ENCODE data around the gene KRTAP6-3. TPM values are rescaled to one million over a fixed set of nuclear protein-coding genes. Genes with fewer than 3 reads are reported as not detected.

KRTAP6-3 gene, protein sequence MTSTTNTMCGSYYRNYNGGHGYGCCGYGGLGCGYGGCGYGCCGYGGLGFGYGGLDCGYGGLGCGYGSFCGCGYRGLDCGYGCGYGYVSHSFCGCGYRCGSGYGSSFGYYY
- not detected for total RNA-seq

DNA sequence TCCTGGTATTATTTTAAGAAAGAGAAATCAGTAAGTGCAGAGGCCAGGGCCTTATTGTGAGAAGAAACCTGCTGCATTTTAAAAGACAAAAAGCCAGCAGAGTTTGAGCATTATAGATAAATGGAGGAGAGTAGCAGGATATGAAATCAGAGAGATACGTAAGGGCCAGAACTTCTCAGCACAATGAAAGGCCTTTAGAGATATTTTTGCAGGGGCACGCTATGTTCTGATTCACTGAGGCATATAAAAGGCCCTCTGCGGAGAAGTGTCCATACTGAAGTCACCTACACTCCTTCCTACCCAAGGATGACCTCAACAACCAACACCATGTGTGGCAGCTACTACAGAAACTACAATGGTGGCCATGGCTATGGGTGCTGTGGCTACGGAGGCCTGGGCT, at the start of gene KRTAP6-3:
TSS of gene KRTAP6-3 (plus strand) at position 301 of the 400 bp plus-strand sequence. CDS start at position 307, 6 bp downstream.
- H3K36me3 Mint-ChIP-seq (ENCODE audit: insufficient read depth) = no peaks in the 10 kb centered on the region
- no peak within 1 kb of the TSS for H3K4me3 Mint-ChIP-seq
- H3K9me3 Mint-ChIP-seq = no peaks in the 10 kb centered on the region
- H3K4me1 Mint-ChIP-seq (ENCODE audit: low read depth) = no peaks in the 10 kb centered on the region
- DNase-seq (no peak), ATAC-seq (no peak)
- no peaks in the 10 kb centered on the region for H3K27me3 Mint-ChIP-seq (ENCODE audit: low read depth)

DNA sequence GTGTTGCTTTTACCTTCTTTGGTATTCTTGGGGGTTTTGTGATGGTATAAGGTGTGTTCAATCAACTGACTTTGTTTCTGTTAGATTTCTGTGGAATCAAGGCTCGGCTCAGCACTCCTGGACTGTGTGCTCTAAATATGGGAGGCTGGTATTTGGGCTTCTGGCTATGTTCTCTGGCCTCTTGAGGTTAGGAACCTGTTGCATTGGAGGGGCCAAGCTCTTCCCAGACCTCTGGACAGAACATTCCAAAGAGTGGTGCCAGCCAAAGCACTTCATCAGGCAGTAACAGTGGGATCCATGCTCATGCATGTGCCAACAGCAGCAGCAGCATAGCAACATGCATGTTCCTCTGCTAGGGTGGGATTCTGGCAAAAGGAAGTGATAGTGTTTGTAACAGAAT, 39.5 kb upstream of the KRTAP6-3 start:
- Mint-ChIP-seq H3K4me1 (ENCODE audit: low read depth) (no peaks in the 10 kb centered on the region), H3K9me3 (peaks cover 11% of the 10 kb centered on the region), H3K36me3 (ENCODE audit: insufficient read depth) (no peaks in the 10 kb centered on the region), H3K4me3 (no peak overlapping the region), H3K27me3 (ENCODE audit: low read depth) (peaks cover 2% of the 10 kb centered on the region)
- no peak for DNase-seq
- no peak for ATAC-seq

- H3K4me1 Mint-ChIP-seq (ENCODE audit: low read depth) = no peaks in the 10 kb centered on the region
- no peaks in the 10 kb centered on the region for H3K36me3 Mint-ChIP-seq (ENCODE audit: insufficient read depth)
- H3K27me3 Mint-ChIP-seq (ENCODE audit: low read depth) = no peaks in the 10 kb centered on the region
- peaks cover 11% of the 10 kb centered on the region for H3K9me3 Mint-ChIP-seq
- H3K4me3 Mint-ChIP-seq = no peak overlapping the region
- ATAC-seq (no peak), DNase-seq (no peak)
Measured at GRCh38 chr21:30555095-30555494, 37.1 kb upstream of the KRTAP6-3 start.

- DNase-seq (no peak), ATAC-seq (no peak)
- Mint-ChIP-seq H3K36me3 (ENCODE audit: insufficient read depth) (no peaks in the 10 kb centered on the region), H3K4me3 (no peak within 1 kb of the TSS), H3K27me3 (ENCODE audit: low read depth) (no peaks in the 10 kb centered on the region), H3K9me3 (no peaks in the 10 kb centered on the region), H3K4me1 (ENCODE audit: low read depth) (no peaks in the 10 kb centered on the region)
Measured at GRCh38 chr21:30561264-30561895, 30.9 kb upstream of the KRTAP6-3 start, which contains the start of gene KRTAP19-7. TSS of gene KRTAP19-7 (minus strand) at chr21:30561314. CDS start at chr21:30561289, 25 bp downstream.

GRCh38 chr21:30561957-30562356, 30.3 kb upstream of the KRTAP6-3 start:
- no peaks in the 10 kb centered on the region for H3K4me1 Mint-ChIP-seq (ENCODE audit: low read depth)
- no peak for ATAC-seq
- H3K36me3 Mint-ChIP-seq (ENCODE audit: insufficient read depth) = no peaks in the 10 kb centered on the region
- no peak overlapping the region for H3K4me3 Mint-ChIP-seq
- no peaks in the 10 kb centered on the region for H3K9me3 Mint-ChIP-seq
- H3K27me3 Mint-ChIP-seq (ENCODE audit: low read depth) = no peaks in the 10 kb centered on the region
- DNase-seq = no peak

- Mint-ChIP-seq H3K9me3 (no peaks in the 10 kb centered on the region), H3K4me3 (no peak overlapping the region), H3K27me3 (ENCODE audit: low read depth) (no peaks in the 10 kb centered on the region), H3K4me1 (ENCODE audit: low read depth) (no peaks in the 10 kb centered on the region), H3K36me3 (ENCODE audit: insufficient read depth) (no peaks in the 10 kb centered on the region)
- DNase-seq = no peak
- no peak for ATAC-seq
Measured at GRCh38 chr21:30563072-30563471, 29.2 kb upstream of the KRTAP6-3 start.

- H3K9me3 Mint-ChIP-seq = no peaks in the 10 kb centered on the region
- ATAC-seq (no peak), DNase-seq (no peak)
- no peaks in the 10 kb centered on the region for H3K27me3 Mint-ChIP-seq (ENCODE audit: low read depth)
- H3K36me3 Mint-ChIP-seq (ENCODE audit: insufficient read depth) = no peaks in the 10 kb centered on the region
- H3K4me3 Mint-ChIP-seq = no peak overlapping the region
- H3K4me1 Mint-ChIP-seq (ENCODE audit: low read depth) = no peaks in the 10 kb centered on the region
Measured at GRCh38 chr21:30563630-30564029, 28.6 kb upstream of the KRTAP6-3 start.

- Mint-ChIP-seq H3K9me3 (peaks cover 5% of the 10 kb centered on the region), H3K27me3 (ENCODE audit: low read depth) (no peaks in the 10 kb centered on the region), H3K4me1 (ENCODE audit: low read depth) (no peaks in the 10 kb centered on the region), H3K4me3 (no peak overlapping the region), H3K36me3 (ENCODE audit: insufficient read depth) (no peaks in the 10 kb centered on the region)
- ATAC-seq (no peak), DNase-seq (no peak)
Measured at GRCh38 chr21:30567617-30568016, 24.6 kb upstream of the KRTAP6-3 start.

- peak; percentile 56 to 79 for ATAC-seq
- no peaks in the 10 kb centered on the region for H3K27me3 Mint-ChIP-seq (ENCODE audit: low read depth)
Measured at GRCh38 chr21:30577766-30578165, 14.5 kb upstream of the KRTAP6-3 start.

DNA sequence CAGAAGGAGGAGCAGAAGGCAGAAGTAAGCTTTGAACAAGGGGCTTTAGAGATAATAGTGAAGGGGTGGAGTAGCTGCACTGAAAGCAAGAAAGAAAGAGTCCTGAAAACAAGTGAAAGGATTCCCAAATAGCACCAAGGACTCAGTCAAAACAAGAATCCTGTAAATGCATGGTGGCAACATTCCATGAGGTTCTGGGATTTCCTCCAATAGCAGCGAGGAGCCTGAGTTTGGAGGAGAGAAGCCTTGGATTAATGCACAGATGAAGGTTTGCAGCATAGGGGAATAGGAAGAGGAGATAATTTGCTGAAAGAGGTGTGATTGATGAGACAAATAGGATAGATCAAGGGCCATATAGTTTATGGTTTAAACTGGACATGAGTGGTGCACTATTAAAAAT, 12.9 kb upstream of the KRTAP6-3 start:
- Mint-ChIP-seq H3K4me1 (ENCODE audit: low read depth) (no peaks in the 10 kb centered on the region), H3K4me3 (no peak overlapping the region), H3K27me3 (ENCODE audit: low read depth) (no peaks in the 10 kb centered on the region), H3K9me3 (no peaks in the 10 kb centered on the region), H3K36me3 (ENCODE audit: insufficient read depth) (no peaks in the 10 kb centered on the region)
- ATAC-seq (no peak), DNase-seq (no peak)

More at GRCh38 chr21:30577766-30578165, 14.5 kb upstream of the KRTAP6-3 start:
- DNase-seq = no peak
- Mint-ChIP-seq H3K36me3 (ENCODE audit: insufficient read depth) (no peaks in the 10 kb centered on the region), H3K4me3 (no peak overlapping the region), H3K9me3 (no peaks in the 10 kb centered on the region), H3K4me1 (ENCODE audit: low read depth) (no peaks in the 10 kb centered on the region)

DNA sequence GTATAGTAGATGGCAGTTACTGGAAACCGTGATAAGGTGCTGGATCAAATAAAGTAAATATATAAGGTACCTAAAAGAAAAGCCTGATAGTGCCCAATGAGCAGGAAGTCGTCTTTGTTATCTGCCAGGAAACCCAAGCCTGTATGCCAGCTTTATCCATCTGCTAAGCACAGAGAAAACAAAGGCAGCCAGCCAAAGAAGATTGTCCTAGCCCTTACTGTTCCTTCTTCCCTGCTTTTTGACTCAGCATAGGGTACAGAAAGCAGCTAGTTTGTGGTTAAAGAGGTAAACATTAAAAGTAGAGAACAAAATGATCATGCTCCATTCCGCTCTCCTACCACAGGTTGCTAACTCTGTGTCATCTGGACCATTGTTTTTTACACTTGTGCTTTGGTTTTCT, 12.1 kb upstream of the KRTAP6-3 start:
- H3K4me3 Mint-ChIP-seq = no peak overlapping the region
- no peaks in the 10 kb centered on the region for H3K27me3 Mint-ChIP-seq (ENCODE audit: low read depth)
- no peak for DNase-seq
- no peaks in the 10 kb centered on the region for H3K9me3 Mint-ChIP-seq
- ATAC-seq = no peak
- no peaks in the 10 kb centered on the region for H3K4me1 Mint-ChIP-seq (ENCODE audit: low read depth)
- no peaks in the 10 kb centered on the region for H3K36me3 Mint-ChIP-seq (ENCODE audit: insufficient read depth)

- H3K27me3 Mint-ChIP-seq (ENCODE audit: low read depth) = no peaks in the 10 kb centered on the region
- H3K9me3 Mint-ChIP-seq = no peaks in the 10 kb centered on the region
- H3K4me1 Mint-ChIP-seq (ENCODE audit: low read depth) = no peaks in the 10 kb centered on the region
- no peaks in the 10 kb centered on the region for H3K36me3 Mint-ChIP-seq (ENCODE audit: insufficient read depth)
- H3K4me3 Mint-ChIP-seq = no peak overlapping the region
- no peak for DNase-seq
- no peak for ATAC-seq
Measured at GRCh38 chr21:30582870-30583269, 9.4 kb upstream of the KRTAP6-3 start.

DNA sequence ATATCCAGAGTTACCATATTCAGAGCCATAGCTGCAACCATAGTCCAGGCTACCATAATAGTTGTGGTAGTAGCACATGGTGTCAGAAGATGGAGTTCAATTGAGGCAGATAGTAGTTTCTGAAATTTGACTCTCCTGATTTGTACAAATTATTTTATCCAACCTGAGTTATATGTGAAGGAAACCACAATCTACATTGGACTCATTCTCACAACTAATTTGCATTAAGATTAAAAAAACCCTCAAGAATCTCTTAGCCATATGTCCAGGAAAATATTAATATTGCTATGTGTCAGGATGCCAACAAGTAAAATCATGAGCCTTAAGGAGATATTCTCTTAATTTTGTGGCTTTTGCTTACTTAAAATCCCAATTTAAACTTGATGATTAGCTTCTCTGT, 1.9 kb upstream of the KRTAP6-3 start, which contains the start of gene KRTAP22-2:
TSS of gene KRTAP22-2 (minus strand) at position 101 of the 400 bp plus-strand sequence.
- ATAC-seq (no peak), DNase-seq (no peak)
- H3K36me3 Mint-ChIP-seq (ENCODE audit: insufficient read depth) = no peaks in the 10 kb centered on the region
- H3K4me1 Mint-ChIP-seq (ENCODE audit: low read depth) = no peaks in the 10 kb centered on the region
- no peaks in the 10 kb centered on the region for H3K27me3 Mint-ChIP-seq (ENCODE audit: low read depth)
- no peaks in the 10 kb centered on the region for H3K9me3 Mint-ChIP-seq
- H3K4me3 Mint-ChIP-seq = no peak within 1 kb of the TSS

DNA sequence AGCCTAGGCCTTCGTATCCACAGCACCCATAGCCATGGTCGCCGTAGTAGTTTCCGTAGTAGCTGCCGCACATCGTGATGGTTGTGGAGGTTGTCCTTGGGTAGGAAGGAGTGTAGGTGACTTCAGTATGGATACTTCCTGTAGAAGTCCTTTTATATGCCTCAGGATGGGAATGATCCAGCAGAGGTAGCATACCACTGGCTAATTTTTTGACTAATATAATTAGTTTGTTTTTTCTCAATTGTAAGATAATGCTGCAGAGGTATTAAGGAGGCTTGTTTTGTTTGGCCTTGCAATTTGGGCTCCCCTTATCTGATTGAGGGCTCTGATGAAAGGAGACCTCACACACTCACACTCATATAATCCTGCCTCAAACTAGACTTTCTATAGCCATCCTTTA, 6.6 kb downstream of the KRTAP6-3 start, which contains the start of gene KRTAP6-2:
TSS of gene KRTAP6-2 (minus strand) at position 101 of the 400 bp plus-strand sequence. CDS start at position 73, 28 bp downstream.
- Mint-ChIP-seq H3K27me3 (ENCODE audit: low read depth) (no peaks in the 10 kb centered on the region), H3K4me1 (ENCODE audit: low read depth) (no peaks in the 10 kb centered on the region), H3K36me3 (ENCODE audit: insufficient read depth) (no peaks in the 10 kb centered on the region), H3K4me3 (no peak within 1 kb of the TSS), H3K9me3 (peaks cover 11% of the 10 kb centered on the region)
- ATAC-seq (no peak), DNase-seq (no peak)

- H3K9me3 Mint-ChIP-seq = peaks cover 11% of the 10 kb centered on the region
- H3K27me3 Mint-ChIP-seq (ENCODE audit: low read depth) = no peaks in the 10 kb centered on the region
- H3K4me3 Mint-ChIP-seq = no peak within 1 kb of the TSS
- H3K36me3 Mint-ChIP-seq (ENCODE audit: insufficient read depth) = no peaks in the 10 kb centered on the region
- no peaks in the 10 kb centered on the region for H3K4me1 Mint-ChIP-seq (ENCODE audit: low read depth)
- DNase-seq (no peak), ATAC-seq (no peak)
Measured at GRCh38 chr21:30600787-30601186, 8.5 kb downstream of the KRTAP6-3 start, which contains the start of gene KRTAP22-1. TSS of gene KRTAP22-1 (plus strand) at chr21:30601087.

Data from activated T-cell treated with anti-CD3 and anti-CD28 coated beads, Interleukin-2, amount 50 U/mL, for 4 hours (primary cell).